Measurements from ENCODE around the gene EPC2.
"Not testable (repeated sequence)": the region's sequence is repeated elsewhere in the genome, so short reads cannot be mapped to it uniquely, and the experiment has no call there.

EPC2 gene

GRCh38 chr2:148642112-148642744 is 2.3 kb upstream of the EPC2 start:
- DNase-seq: no peak

- DNase-seq: no peak
These were observed 1.6 kb upstream of the EPC2 start for GRCh38 chr2:148642891-148643416.

- DNase-seq: no peak
These were observed 1.1 kb upstream of the EPC2 start for GRCh38 chr2:148643421-148643820.

- DNase-seq: peak; percentile 94
These were observed 460 bp downstream of the EPC2 start for GRCh38 chr2:148644883-148645538.

- DNase-seq: peak; percentile 69
These were observed 1.1 kb downstream of the EPC2 start for GRCh38 chr2:148645539-148646230.

- no peak for DNase-seq
These were observed 1.6 kb downstream of the EPC2 start for GRCh38 chr2:148646231-148646559.

GRCh38 chr2:148647711-148648110 is 3.2 kb downstream of the EPC2 start:
- DNase-seq: not testable (repeated sequence)

GRCh38 chr2:148649936-148650335 is 5.4 kb downstream of the EPC2 start:
- DNase-seq: no peak

- no peak for DNase-seq
These were observed 6.3 kb downstream of the EPC2 start for GRCh38 chr2:148650881-148651280.

- DNase-seq: no peak
These were observed 7.4 kb downstream of the EPC2 start for GRCh38 chr2:148651972-148652371.

GRCh38 chr2:148653437-148653836 is 8.9 kb downstream of the EPC2 start:
- no peak for DNase-seq

- no peak for DNase-seq
These were observed 9.9 kb downstream of the EPC2 start for GRCh38 chr2:148654435-148654834.

GRCh38 chr2:148656516-148656915 is 12.0 kb downstream of the EPC2 start:
- no peak for DNase-seq

- DNase-seq: no peak
These were observed 14.5 kb downstream of the EPC2 start for GRCh38 chr2:148658807-148659722.

GRCh38 chr2:148660999-148661398 is 16.4 kb downstream of the EPC2 start:
- no peak for DNase-seq

- not testable (repeated sequence) for DNase-seq
These were observed 17.8 kb downstream of the EPC2 start for GRCh38 chr2:148662332-148662731.

GRCh38 chr2:148664229-148664628 is 19.7 kb downstream of the EPC2 start:
- no peak for DNase-seq

- no peak for DNase-seq
These were observed 22.0 kb downstream of the EPC2 start for GRCh38 chr2:148666555-148666954.

GRCh38 chr2:148667113-148667836 is 22.7 kb downstream of the EPC2 start:
- no peak for DNase-seq

GRCh38 chr2:148670773-148671172 is 26.2 kb downstream of the EPC2 start:
- no peak for DNase-seq

- DNase-seq: peak; percentile 47
These were observed 29.8 kb downstream of the EPC2 start for GRCh38 chr2:148674063-148675020.

All from CD4-positive, alpha-beta T cell treated with Interleukin-17A for 4 hours (primary cell).